Right lobe of liver (tissue), 6 donors: ENCODE results near the gene PCDH19. TPM values are rescaled to one million over a fixed set of nuclear protein-coding genes. Genes with fewer than 3 reads are reported as not detected.

Experiments used
- ATAC-seq, 4 donors: fragments of 200-7000 bp; cut with Tn5 transposase; one replicate each; pipeline ENCODE4 v1.9.1; 2020; ENCODE audit warnings: mild to moderate bottlenecking in 4 of 4, moderate library complexity in 4 of 4
- DNase-seq, 3 donors: peaks; one replicate each; pipeline ENCODE4 v3.0.0-alpha.2; 2020
- H3K27ac ChIP-seq, 3 donors: fragments of 200-600 bp; one replicate each; pipeline ENCODE4 v1.8.0; 2022
- H3K27me3 ChIP-seq, 2 donors: fragments of 200-600 bp; one replicate each; pipeline ENCODE4 v1.8.0; 2022
- H3K36me3 ChIP-seq, 4 donors: fragments of 200-600 bp; sonication (generic) in 1 of 4; one replicate each; pipeline versions ENCODE4 v1.5.1 to v1.8.0; 2017 to 2022; ENCODE audit warnings: control low read depth in 1 of 4
- H3K4me1 ChIP-seq, 4 donors: fragments of 200-600 bp; sonication (generic) in 1 of 4; one replicate each; pipeline versions ENCODE4 v1.5.1 to v1.8.0; 2017 to 2022; ENCODE audit warnings: control low read depth in 1 of 4
- H3K4me3 ChIP-seq, 3 donors: fragments of 200-600 bp; one replicate each; pipeline ENCODE4 v1.8.0; 2022
- H3K9me3 ChIP-seq, 4 donors: fragments of 200-600 bp; sonication (generic) in 1 of 4; one replicate each; pipeline versions ENCODE4 v1.5.1 to v1.8.0; 2017 to 2022; ENCODE audit warnings: control low read depth in 1 of 4
- POLR2A ChIP-seq: fragments of 450-650 bp; IDR thresholded peaks from one replicate; pipeline ENCODE4 v1.6.1; 2017; ENCODE audit warnings: antibody characterized with exemption, mild to moderate bottlenecking
- WGBS: methylation state at CpG from one replicate; pipeline ENCODE4 v1.1.6; 2018; ENCODE audit warnings: low coverage, low lambda C conversion rate; ENCODE audit not compliant: insufficient coverage; ENCODE audit errors: missing lambda C conversion rate; 5-methylcytosine and 5-hydroxymethylcytosine counted together
- intact Hi-C, 2 donors: fragments of 100-400 bp; cut with DNase I; formaldehyde crosslinking; loops; one replicate each; pipeline versions ENCODE4 v1.11.2 to v1.14.1; 2022
- total RNA-seq, 6 experiments: library from RNA; depleted of rRNA in 2 of 6; stranded (reverse); fragments of >200 nt in 2 of 6; fragmentation: NEBNext Ultra II Directional in 3 of 6; extraction: Animal tissue kit (Norgen Biotek cat#: 25700) in 3 of 6; gene quantifications; one replicate each; pipeline versions ENCODE4 v1.1.0 to v1.2.4, GENCODE V29; 2016 to 2023
- TF ChIP-seq, protein P1 (sequence below), 4 donors: fragments of 200-600 bp in 3 of 4; fragments of 450-650 bp in 1 of 4; IDR thresholded peaks; one replicate each; pipeline versions ENCODE4 v1.5.1 to v1.8.0; 2016 to 2022; ENCODE audit warnings: antibody characterized with exemption in 4 of 4, mild to moderate bottlenecking in 2 of 4
- donor health status: DM: no; HTN: yes; CAD: no.
- donor health status: DM: no; HTN: no; CAD: no.
- donor health status: DM: no; HTN: no; CAD: no.
- donor health status: DM: no; HTN: yes; CAD: no.
- donor health status: DM: no; HTN: yes; CAD: no.

The PCDH19 gene
- total RNA-seq, 6 experiments from 2014 or later, result under 0.01 to 0.10 (median 0.06) TPM

DNA sequence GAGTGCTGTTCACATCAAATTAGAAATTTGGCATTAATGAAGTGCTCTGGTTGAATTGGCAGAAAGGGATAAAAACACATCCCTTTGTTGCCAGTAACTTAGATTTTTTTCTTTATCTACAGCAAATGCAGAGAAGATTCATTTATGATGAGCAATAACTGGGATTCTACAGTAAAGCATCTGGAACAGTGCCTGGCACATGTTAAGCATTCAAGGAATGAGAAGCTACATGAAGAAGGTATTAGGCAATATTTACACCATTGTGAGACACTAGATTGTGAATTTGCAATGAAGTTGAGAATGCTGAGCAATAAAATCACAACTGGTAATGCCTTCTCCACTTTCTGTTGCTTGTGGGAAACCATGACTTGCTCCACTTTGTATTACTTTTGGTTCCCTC lies 33.5 kb downstream of the PCDH19 start:
- no peaks in the 10 kb centered on the region for H3K4me1 ChIP-seq
- H3K9me3 ChIP-seq, result no peaks in the 10 kb centered on the region
- no peak for DNase-seq
- H3K27me3 ChIP-seq, result peaks cover 0 to 11% of the 10 kb centered on the region in 2 donors
- no peak overlapping the region for H3K27ac ChIP-seq
- ATAC-seq, result no peak
- intact Hi-C loops, result no loop called here
- H3K36me3 ChIP-seq, result no peaks in the 10 kb centered on the region
- TF ChIP-seq, protein P1, sequence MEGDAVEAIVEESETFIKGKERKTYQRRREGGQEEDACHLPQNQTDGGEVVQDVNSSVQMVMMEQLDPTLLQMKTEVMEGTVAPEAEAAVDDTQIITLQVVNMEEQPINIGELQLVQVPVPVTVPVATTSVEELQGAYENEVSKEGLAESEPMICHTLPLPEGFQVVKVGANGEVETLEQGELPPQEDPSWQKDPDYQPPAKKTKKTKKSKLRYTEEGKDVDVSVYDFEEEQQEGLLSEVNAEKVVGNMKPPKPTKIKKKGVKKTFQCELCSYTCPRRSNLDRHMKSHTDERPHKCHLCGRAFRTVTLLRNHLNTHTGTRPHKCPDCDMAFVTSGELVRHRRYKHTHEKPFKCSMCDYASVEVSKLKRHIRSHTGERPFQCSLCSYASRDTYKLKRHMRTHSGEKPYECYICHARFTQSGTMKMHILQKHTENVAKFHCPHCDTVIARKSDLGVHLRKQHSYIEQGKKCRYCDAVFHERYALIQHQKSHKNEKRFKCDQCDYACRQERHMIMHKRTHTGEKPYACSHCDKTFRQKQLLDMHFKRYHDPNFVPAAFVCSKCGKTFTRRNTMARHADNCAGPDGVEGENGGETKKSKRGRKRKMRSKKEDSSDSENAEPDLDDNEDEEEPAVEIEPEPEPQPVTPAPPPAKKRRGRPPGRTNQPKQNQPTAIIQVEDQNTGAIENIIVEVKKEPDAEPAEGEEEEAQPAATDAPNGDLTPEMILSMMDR (IDR thresholded peaks at IDR 0.05), result no peak
- TF ChIP-seq POLR2A, result no peak
- no peak overlapping the region for H3K4me3 ChIP-seq

DNA sequence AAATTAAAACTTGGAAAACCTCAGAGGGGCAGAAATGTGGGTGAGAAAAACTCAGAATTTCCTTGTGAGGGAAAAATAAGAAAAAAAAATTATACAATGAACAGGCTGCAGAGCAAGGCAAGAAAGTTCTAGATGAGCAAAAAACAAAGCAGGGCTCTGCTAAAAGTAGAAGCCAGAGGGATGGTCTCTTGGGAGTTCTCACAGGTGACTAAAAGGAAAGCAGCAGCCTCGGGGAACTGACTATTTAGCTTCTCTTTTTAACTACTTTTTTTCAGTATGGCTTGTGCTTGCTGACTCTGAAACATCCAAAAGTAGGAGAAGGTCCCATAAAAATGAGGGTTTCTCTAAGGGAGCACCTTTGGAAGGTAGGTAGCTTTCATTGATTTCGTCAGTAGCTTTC lies 36.4 kb downstream of the PCDH19 start:
- intact Hi-C loops, result no loop called here
- Histone ChIP-seq H3K4me3 (no peak overlapping the region), H3K4me1 (no peaks in the 10 kb centered on the region), H3K36me3 (no peaks in the 10 kb centered on the region), H3K27ac (no peak overlapping the region), H3K9me3 (no peaks in the 10 kb centered on the region), H3K27me3 (peaks cover 0 to 11% of the 10 kb centered on the region in 2 donors)
- ATAC-seq (no peak), DNase-seq (no peak)
- TF ChIP-seq POLR2A, result no peak
- TF ChIP-seq, protein P1 (IDR thresholded peaks at IDR 0.05), result no peak
- WGBS, result 24% methylated on average over 2 of the region's 2 CpGs

DNA sequence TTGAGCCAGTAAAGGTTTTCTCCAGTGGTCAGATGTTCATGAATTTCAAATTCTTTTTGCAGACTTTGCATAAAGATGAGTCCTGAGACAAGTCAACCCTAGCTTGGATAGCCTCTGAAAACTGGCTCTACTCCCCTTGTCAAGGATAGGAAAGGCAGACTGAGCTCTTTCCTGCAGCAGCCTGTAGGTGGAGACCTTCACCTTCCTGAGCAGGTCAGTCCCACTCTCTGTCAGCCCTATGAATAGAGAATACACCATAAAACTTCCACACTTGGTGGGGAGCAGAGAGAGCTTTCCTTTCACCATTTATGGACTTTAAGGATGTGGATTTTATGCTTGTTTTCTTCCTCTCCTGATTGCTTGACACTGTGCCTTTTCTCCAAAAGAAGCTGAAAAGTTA lies 41.9 kb downstream of the PCDH19 start:
- TF ChIP-seq POLR2A, result no peak
- TF ChIP-seq, protein P1 (IDR thresholded peaks at IDR 0.05), result peak; percentile 42 to 59 (median 52)
- DNase-seq, result peak in 2 of 3 donors; percentile 21 to 37
- H3K4me1 ChIP-seq, result no peaks in the 10 kb centered on the region
- intact Hi-C loops, result no loop called here
- ATAC-seq, result peak; percentile 67 to 91 (median 82)
- H3K36me3 ChIP-seq, result no peaks in the 10 kb centered on the region
- H3K27me3 ChIP-seq, result peaks cover 0 to 5% of the 10 kb centered on the region in 2 donors
- H3K27ac ChIP-seq, result no peak overlapping the region
- H3K9me3 ChIP-seq, result no peaks in the 10 kb centered on the region
- no peak overlapping the region for H3K4me3 ChIP-seq

DNA sequence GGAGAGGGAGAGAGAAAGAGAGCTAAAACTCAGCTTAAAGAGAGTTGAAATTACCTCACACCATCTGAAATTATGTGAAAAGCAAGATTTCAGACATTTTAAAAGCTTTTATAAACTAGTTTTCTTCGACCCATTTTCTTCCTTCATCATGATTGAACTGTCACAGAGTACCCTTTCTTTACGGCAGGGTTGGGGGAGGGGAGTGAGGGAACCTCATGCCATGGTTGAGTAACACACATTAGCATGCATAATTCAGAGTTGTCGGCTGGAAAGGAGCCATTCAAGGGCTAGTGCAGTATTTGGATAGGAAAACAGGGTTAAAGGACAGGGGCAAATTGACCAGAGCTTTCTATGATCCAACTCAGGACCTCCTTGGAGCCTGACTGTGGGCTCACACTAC lies 46.2 kb downstream of the PCDH19 start:
- ATAC-seq (peak; percentile 66 to 84 (median 72)), DNase-seq (peak in 1 of 3 donors; percentile 60)
- TF ChIP-seq, protein P1 (IDR thresholded peaks at IDR 0.05), result no peak
- no peak for TF ChIP-seq POLR2A
- no peak overlapping the region for H3K27ac ChIP-seq
- 18% methylated on average over 3 of the region's 3 CpGs for WGBS
- H3K9me3 ChIP-seq, result no peaks in the 10 kb centered on the region
- H3K36me3 ChIP-seq, result no peaks in the 10 kb centered on the region
- H3K4me1 ChIP-seq, result no peaks in the 10 kb centered on the region
- no peak overlapping the region for H3K4me3 ChIP-seq
- intact Hi-C loops, result no loop called here
- H3K27me3 ChIP-seq, result no peaks in the 10 kb centered on the region

DNA sequence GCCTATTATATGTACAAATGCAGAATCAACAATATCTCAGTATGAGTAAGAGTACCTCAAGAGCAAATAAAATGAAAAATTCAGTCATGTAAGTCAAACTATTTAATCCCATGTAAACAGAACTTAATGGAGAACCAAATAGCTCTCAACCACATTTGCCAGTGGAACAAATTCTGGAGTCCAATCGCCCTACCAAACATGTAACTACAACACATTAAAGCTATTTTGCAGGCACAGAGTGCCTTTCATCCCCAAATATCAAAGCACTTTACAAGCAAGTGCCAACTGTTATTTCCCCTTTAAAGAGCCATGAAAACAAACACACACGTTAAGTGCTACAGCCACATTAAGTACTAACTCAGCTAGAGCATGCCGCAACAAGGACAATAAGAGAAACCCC lies 51.3 kb downstream of the PCDH19 start:
- 44% methylated on average over 3 of the region's 3 CpGs for WGBS

More for the DNA sequence above, 51.3 kb downstream of the PCDH19 start:
- intact Hi-C loops, result no loop called here
- no peak for ATAC-seq
- no peak for TF ChIP-seq POLR2A
- TF ChIP-seq, protein P1 (IDR thresholded peaks at IDR 0.05), result no peak
- DNase-seq, result no peak
- Histone ChIP-seq H3K9me3 (no peaks in the 10 kb centered on the region), H3K4me1 (no peaks in the 10 kb centered on the region), H3K27me3 (peaks cover 0 to 3% of the 10 kb centered on the region in 2 donors), H3K27ac (no peak overlapping the region), H3K4me3 (no peak overlapping the region), H3K36me3 (no peaks in the 10 kb centered on the region)
